GM19467 (cell line): ENCODE measurements around the gene RUNX1.
"Not testable (repeated sequence)": the region's sequence is repeated elsewhere in the genome, so short reads cannot be mapped to it uniquely, and the experiment has no call there.

Source experiments
- ATAC-seq: cut with Tn5 transposase; IDR thresholded peaks from one replicate; pipeline ENCODE4 v1.9.1; 2021; ENCODE audit warnings: mild to moderate bottlenecking, moderate library complexity; ENCODE audit not compliant: unreplicated experiment

RUNX1 gene

GRCh38 chr21:34951868-34952267 is 97.2 kb downstream of the RUNX1 start:
- ATAC-seq: not testable (repeated sequence)

DNA sequence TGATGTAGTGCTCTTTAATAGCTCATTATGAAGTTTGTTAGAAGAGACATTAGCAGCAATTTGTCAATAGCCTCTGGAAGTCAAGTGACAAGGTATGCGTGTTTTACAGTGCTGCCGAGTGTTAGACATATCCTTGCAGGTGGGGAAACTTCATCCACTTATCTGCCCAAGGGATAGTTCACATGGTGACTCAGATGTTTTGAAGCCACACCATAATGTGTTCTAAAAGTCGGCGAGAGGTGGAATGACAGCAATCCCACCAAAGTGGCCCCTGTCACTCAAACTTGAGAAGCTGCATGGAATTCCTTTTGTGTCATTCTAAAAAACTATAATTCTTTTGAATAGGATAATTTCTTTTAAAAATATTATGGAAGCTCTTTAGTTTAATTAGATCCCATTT is 98.1 kb downstream of the RUNX1 start:
- no peak for ATAC-seq

DNA sequence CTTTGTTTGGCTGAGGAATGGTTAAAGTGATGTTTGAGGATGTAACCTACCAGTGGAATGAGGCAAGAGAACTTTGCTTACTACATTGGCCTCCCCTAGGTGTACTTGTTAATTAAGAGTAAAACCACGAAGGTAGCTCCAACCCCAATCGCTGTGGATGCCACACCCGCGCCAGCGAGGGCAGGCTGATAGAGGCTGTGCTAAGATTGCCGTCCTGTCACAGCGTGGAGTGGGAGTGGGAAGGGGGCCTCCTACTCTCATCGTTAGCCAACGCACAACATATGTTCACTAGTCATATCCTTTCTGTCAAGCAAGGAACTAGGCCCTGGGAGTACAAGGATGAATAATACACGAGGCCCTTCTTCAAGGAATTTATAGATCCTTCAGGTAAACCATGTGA is 99.6 kb downstream of the RUNX1 start:
- no peak for ATAC-seq

DNA sequence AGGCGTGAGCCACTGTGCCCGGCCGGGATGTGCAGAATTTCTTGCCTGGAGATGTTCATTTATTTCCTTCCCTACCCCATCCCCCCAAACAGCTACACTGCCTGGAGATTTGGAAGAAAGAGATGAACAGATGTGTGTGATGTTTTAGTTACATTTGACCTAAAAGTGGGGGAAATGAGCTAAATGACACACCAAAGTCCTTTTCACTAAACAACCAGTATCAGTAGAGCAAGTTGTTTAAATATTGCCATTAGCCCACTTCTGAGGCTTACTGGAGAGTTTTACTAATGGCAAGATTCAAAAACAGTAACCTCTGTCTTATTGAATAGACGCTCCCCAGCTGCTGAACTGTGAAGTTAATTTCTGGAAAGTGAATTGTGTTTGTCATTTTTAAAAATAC is 100.1 kb downstream of the RUNX1 start:
- ATAC-seq: no peak

DNA sequence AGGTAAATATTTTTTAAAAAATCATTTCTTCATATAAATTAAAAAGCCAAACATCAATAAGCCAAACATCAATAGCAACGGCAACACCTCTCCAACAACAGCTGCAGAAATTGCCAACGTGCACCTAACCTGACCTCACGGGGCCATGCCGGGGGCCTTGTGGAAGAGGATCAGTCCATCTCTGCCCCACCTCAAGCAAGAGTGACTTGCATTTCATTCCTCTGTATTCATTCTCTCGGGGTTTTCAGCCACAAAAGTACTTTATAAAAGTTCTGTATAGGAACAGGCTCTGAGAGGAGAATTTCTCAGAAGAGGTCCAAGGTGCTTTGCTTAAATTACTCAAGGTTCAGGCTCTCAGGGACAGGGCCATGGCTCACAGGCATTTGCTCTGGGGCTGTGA is 100.9 kb downstream of the RUNX1 start:
- ATAC-seq: no peak

DNA sequence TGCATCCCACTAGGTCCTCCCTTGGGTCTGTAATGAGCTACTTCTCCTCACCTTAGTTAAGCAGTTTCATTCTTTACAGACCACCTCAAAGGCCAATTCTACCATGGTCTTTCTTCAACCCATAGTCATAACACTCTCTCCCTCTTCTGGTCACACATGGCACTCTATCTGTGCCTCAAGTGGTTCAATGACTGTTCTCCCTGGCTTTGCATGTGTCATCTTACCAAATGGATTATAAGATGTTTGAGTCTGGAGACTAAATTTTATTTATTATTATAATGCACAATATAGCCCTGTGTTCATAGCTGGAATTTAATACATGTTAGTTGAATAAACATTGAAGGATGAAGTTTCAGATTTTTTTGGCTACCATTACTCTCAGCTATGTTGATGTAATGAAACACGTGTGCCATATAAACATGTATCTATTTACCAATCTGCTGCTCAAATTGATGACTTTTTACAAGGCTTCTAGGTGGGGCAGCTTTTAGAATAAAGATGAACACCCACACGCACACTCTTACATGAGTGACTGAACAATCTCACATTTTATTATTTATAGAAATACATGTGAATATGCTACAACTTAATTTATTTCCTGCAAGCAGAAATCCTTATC is 102.1 kb downstream of the RUNX1 start:
- no peak for ATAC-seq

DNA sequence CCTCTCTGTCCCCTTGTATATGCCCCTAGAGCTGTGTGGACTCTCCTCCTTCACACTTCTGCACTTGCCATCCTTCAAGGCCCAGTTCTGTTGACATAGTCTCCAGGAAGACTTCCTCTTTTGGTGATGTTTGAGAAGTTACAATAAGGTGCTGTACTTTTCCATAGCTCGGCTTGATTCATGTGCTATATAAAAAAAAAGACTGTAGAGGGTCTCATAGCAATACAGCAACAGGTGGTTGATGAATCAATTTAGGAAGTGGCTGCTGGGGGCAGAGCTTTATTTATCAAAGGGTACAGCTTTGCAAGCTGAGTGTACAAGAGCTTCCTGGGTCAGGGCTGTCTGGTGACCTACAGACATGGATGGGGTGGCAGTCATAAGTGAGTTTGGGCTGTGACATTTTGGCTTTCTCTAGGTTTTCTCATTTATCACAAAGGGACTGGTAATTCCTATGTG is 102.7 kb downstream of the RUNX1 start:
- ATAC-seq: no peak

DNA sequence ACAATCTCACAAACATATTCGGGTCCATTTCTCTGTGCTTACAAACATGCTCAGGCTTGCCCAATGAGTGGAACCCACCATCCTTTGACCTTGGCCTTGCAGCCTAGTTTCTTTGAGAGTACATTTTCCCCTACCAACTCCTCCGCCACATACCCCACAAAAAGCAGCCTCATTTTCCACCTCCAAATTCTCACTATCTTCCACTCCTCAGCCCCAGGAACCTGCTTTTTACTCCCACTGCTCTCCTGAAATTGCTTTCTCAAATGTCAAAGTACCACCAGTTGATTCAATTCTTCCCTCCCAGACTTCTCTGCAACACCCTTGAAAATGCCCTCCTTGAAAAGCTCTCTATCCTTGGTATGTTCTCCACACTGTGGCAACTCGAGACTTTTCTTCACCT is 103.8 kb downstream of the RUNX1 start:
- ATAC-seq: no peak

DNA sequence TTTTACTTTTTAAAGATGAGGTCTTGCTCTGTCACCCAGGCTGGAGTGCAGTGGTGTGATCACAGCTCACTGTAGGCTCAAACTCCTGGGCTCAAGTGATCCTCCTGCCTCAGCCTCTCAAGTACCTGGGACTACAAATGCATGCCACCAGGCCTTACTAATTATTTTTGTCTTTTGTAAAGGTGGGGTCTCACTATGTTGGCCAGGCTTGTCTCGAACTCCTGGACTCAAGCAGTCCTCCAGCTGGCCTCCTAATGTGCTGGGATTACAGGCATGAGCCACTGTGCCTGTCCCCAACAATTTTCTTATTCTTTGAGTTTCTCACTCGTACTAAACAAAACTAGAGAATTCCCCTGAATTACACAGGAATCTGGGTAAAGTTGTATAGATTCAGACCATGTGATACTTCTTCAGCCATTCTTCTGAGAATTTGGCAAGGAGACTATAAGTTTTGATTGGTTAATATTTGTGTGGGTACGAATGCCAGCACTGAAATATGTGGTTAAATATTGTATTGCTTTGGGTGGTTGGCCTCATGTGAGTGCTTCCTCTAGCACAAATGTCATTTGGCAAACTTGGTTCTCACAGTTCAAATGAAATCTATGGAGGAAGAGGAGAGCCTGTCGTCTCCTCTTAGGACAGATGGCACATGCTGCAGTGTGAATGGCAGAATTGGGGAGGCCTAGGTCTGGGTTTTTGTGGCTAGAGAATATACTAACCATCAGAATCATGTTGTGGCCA is 104.9 kb downstream of the RUNX1 start:
- no peak for ATAC-seq

- no peak for ATAC-seq
Measured at GRCh38 chr21:34942911-34943310, 106.2 kb downstream of the RUNX1 start.

GRCh38 chr21:34941162-34941561 is 107.9 kb downstream of the RUNX1 start:
- ATAC-seq: no peak

DNA sequence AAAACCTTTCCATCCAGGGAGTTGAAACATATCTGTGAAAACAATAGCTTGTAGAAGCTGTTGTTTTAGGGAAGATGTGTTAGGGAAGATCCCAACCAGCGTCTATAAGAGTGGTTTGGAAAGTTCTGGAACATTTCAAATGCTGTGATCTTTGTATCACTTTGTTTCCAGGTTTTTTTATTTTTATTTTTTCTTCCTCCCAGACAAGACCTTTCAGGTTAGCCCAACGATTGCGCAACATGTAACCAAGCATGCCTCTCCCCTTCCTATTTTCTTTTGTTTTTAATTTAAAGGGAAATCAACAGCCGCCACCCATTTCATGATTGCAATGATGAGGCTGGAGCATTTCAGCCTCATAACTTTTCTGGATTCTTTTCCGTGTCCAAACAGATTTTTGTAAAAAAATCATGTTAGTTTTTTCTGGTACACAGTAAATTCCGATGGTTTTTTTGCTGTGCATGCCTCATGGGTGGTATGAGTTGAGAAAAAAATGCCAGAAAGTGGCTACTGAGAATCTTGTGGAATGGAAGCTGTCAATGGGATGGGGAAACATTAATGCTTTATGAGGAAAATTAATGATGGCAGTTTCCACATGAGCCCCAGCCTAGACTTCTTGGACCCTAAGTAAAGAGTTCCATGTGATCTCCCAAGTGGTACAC is 109.3 kb downstream of the RUNX1 start:
- ATAC-seq: no peak

DNA sequence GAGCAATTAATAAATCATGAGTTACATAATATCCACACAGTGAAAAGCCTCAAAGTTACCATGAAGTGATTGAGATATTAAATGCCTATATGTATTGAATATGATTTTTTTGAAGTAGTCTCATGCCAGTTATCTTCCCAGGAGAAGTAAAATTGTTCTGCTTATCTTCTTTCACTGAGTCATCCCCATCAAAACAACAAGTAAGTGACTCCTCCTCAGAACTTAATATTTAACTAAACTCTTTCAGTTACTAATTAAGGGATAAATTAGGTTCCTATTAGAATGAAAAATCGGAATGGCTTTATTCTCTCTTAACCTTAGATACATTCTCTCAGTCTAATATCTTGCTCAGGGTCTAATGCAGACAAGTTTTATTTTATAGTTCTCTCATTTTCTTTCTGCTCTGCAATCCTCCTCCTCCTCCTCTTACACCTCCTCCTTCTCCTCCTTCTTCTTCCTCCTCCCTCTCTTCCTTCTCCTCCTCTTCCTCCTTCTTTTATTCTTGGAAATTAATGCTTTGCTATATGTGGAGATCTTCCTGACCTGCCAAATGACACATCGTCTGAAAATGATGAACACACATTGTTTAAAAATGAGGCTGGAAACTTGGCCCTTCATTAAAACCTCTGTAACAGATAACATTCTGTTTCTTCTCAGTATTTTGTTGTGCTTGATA is 110.9 kb downstream of the RUNX1 start:
- no peak for ATAC-seq

DNA sequence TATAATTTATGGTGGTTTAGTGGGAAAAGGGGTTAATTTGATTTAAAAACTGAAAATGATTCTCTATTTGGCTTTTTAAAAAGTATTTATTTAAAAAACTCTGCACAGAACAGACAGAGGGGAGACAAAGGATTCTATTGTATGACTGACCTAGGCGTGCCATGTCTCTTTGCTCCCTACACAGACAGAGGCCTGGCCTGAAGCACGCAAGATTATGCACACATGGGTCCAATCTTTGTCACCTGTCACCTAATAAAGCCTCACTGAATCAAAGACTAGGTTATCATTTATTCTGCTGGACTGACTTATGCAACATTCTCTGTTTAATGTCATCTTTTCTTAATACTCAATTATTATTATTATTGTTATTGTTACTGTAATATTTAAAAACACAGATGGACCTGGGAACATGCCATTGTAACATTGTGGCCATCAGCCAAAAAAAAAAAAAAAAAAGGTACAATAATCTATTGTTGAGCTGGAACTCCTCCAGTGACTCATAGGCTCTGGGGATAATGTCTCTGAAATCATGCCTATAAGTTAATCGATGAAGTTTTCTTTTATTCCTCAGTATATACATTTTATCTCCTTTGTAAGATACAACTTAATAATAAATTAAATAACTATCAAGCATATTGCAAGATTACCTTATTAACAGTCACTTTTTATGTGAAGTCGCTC is 112.1 kb downstream of the RUNX1 start:
- ATAC-seq: no peak

DNA sequence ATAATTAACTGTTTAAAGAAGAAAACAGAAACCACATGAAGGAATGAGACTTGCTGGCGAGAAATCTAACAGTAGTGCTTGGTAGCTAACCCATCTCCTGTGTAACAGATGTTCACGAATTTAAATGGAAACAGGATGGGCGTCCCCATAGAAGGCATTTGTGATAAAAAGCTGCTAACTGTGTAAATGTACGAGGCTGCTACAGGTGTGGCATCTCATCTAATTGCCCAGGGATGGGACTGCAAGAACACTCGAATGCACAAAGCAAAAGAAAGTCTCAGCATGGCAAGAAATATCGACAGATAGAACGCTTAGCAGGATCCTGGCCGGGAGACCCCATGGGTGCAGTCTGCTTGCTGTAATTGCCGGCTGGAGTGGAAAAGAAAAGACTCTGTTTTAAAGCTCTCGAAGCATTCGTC is 112.7 kb downstream of the RUNX1 start:
- no peak for ATAC-seq

GRCh38 chr21:34935898-34936297 is 113.2 kb downstream of the RUNX1 start:
- no peak for ATAC-seq

DNA sequence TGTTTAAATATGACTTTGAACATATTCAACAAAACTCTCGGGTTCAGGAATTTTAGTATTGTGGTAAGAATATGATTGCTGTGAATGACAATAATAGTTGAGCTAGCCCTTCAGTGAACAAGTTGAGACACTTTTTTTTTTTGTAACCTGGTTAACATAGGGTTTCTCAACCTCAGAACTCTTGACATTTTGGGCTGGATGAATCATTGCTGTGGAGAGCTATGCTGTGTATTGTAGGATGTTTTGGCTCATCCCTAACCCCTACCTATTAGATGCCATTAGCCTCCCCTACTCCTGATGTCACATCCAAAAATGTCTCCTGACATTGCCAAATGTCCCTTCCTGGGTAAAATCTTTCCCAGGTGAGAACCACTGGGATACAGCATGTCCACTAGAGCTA is 113.7 kb downstream of the RUNX1 start:
- no peak for ATAC-seq

DNA sequence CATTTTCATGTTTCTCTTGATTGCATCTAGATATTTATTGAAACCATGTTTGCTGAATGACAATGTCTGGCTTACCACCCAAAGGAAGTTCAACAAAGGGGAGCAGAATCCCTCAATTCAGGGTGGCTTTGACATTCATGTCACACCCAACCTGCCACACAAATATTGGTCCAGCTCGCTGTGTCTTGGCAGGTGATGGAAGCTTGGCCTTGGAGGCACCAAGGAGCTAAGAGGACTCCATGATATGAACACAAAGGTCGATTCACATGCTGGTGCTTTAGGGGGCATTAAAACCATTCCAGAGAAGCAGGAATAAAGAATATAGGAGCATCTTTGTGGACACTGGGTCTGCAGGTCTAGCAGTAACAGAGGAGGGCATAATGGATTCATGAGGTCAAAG is 114.8 kb downstream of the RUNX1 start:
- no peak for ATAC-seq

DNA sequence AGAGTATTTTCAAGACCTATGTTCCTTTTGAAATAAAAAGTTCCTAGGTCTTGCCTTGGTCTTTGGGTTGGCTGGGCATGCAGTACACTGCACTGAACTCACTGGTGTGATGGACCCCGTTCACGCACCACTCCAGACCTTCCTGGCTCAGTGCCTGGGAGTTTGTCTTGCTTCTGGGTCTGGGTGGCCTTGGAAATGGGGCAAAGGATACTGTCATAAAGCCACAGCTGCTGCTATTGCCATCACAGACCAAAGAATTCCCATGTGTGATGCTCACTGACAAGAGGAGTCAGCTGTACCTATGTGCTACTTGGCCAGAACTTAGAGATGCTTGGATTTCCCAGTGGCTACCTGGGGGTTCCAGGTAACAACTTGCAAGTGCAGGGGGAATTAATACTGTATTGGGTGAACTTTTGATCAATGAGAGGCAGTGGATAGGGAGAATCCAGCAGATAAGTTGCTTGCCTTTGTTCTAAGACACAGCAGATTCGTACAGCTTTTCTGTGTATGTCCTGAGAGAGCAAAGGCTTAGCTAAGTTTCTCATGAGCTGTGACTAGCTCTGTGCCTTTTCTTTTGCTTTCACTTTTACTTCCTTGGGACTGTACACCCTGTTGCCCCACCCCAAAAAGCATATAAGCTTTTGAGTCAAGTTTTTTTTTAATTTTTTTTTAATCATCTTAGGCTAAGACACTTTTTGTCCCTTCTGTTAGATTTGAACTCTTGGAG is 115.3 kb downstream of the RUNX1 start:
- ATAC-seq: no peak

GRCh38 chr21:34932233-34932632 is 116.9 kb downstream of the RUNX1 start:
- no peak for ATAC-seq
